HG03571 (cell line): ENCODE data around the gene GPR35.

Experiments
- ATAC-seq: cut with Tn5 transposase; IDR thresholded peaks from one replicate; pipeline ENCODE4 v1.9.1; 2021; ENCODE audit not compliant: unreplicated experiment

GPR35 gene

DNA sequence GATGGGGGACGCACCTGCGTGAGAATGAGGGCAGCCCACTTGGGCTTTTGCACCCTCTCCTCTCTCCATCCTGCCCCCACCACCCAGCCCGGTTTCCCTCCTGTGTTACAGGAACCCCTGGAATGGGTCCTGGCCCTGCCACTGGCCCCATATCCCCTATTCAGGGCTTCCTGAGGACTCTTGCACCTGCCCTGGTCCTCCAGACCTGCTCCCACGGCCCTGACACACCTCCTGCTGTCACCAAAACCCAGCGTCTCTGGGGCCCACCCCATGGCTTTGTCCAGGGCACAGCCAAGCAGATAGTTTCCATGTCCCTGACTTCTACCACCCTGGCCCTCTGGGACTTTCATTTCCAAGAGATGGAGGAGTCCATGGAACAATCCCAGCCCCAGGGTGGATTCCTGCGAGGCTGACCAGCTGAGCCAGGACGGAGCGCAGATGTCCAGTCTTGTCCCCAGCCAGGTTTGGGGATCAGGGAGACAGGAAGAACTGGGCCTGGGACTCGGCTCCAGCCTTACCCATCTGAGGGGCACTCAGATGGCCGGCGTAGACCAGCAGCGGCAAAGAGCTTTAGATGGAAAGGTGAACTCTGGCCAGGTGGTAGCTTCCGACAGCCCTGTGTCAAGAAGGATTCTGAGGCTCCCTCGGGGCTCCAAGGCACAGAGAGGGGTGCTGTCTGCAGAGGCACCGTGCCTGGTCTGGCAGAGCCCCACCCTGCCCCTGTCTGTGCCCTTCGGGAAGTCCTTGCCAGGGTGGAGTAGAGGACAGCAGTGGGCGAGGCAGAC, 12.0 kb downstream of the GPR35 start:
- no peak for ATAC-seq

DNA sequence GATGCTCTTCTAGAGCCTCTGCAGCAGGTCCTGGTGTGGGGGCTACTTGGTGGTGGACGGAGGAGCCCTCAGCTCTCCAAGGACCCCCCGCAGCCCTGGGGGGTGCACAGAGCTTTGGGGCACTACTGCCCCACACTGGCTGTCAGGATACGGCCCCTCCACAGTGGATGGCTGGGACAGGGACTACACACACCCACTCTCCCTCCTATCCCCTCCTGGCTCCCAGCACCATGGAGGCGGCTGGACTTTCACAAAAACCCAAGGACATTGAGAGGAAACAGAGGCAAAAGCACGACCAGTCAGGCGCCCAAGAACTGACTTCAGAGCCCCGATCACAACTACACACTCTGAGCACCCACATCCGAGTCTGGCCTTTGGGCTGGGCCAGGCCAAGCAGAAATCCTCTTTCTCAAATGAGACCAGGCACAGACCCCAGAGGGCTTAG, 12.6 kb downstream of the GPR35 start:
- no peak for ATAC-seq

DNA sequence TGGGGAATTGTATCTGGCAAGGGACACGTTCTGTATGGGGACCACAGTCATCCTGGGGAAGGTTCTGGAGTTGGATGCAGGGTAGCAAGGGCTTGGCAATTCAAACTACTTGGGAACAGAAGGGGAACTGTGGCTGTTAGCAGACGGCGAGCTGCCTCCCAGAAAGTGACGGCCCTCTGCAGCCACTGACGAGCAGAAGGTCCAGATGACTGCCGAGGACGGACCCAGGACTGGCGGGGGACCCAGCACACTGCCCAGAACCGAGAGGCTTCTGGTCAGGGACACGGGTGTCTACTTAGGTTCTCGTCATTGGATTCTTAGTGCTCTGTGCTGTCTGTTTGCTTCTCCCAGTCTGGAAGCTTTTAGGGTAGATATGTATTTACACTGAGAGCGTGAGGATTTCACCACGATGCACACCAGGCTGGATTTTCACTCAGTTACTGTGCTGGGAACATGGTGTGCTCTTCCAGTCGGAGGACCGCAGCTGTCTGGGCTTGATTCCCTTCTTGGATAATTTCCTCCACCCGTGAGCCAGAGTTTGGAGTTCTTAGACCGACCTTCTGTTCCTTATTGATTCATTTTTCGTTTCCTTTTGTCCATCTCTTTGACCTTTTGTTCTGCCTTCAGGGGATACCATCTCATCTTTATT, 13.4 kb downstream of the GPR35 start:
- no peak for ATAC-seq

DNA sequence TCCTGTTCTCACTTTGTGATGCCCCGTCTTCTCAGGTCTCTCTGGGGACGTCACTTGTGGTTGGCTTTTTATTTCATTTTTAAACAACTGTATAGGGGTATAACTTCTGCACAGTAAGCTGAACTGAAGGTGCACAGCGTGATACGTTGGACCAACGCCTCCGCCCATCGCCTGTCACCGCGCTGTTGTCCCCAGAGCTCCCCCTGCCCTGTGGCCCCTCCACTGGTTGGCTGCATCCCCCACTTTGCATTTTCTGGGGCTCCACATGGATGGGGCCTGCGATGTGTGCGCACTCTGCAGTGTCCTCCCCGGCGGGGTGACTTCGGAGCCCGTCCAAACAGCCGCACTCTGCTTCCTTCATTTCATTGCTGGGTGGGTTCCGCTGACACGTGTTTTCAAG, 14.3 kb downstream of the GPR35 start:
- no peak for ATAC-seq

DNA sequence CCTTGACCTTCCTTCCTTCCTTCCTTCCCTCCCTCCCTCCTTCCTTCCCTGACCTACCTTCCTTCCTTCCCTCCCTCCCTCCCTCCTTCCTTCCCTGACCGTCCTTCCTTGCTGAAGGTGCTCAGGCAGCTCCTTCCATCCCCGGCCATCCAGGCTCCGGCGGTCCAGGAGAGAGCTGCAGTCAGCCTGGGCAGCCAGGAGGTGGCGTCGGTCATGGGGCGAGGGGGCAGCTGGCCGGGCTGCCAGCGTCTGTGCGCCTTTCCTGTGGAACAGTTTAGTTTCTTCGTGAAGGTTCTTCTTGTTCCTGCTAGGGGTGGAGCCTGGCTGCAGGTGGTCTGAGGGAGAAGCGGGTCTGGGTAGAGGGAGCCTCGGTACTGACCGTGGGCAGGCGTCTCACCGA, 15.7 kb downstream of the GPR35 start:
- no peak for ATAC-seq

DNA sequence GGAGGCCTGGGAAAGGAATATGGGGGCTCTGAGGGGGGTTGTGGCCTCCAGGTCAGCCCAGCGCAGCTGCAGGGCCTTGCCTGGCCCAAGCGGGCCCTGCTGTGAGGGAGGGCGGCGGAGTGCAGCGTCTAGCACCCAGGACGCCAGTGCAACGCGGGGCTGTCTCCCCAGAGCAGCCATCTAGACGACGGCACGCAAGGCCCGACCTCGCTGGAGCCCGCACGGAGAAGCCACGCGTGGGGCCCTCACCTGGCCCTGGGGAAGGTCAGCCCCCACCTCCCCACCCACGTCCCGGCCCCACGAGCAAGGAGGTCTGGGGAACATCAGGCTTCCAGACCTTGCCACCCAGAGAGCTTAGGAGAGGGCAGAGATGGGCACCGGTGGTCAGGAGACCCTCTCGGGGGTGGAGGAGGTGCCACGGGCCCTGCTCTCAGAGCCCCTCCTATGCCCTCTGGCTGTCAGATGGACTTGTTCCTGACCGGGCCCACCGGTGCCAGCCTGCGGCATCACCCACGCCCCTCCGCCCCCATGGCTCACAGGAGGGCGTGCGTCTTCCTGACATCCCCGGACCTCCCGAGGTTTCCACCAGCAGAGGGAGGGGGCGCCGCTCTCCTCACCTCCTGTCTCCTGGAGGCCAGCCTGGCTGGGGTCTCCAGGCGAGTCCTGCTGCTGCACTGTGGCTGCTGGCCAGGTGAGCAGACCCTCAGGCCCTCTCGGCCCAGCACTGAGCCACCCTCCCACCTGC, 17.0 kb downstream of the GPR35 start:
- ATAC-seq, result no peak

DNA sequence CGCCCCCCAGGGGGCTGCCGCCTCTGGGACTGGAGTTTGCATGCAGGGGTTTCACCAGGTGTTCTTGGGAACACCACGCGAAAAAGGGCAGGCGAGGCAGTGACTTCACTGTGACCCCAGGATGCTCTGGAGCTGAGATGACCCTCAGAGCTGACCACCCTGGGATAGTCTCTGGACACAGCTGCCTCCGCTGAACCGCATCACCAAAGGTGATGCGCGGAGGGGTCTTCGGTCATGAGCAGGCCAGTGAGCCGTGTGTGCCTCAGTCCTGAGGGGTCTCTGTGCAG, 17.5 kb downstream of the GPR35 start:
- ATAC-seq, result no peak

DNA sequence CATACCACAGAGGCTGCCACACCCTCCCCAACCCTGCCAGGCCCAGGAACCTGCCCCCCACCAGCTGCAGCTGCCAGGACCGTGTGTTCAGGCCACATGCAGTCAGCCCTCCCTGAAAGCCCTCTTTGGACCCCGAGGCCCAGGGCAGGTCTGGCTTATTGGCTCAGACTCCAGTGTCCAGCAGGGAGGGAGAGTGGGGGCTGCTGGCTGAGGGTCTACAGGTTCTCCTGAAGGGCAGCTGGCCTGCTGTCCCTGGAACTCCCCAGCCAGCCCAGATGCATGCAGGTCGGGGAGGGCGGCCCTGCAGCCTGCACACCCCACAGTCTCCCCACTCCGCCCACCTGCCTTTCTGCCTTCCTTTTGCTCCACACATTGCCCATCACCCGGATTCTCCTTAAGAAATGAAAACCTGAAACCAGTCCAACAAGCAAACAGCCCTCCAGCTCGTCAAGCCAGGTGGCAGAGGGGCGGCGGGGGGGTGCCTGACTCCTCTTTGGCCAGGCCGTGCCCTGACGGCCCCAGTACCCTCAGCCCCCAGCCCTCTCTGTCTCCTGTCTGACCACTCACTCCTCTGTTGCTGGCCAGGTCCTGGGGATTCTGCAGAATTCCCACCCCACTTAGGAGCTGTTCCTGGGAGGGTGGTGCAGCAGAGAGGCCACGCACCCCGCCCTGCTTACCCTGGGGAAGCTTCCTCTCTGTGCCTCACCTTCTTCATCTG, 18.0 kb downstream of the GPR35 start:
- no peak for ATAC-seq

DNA sequence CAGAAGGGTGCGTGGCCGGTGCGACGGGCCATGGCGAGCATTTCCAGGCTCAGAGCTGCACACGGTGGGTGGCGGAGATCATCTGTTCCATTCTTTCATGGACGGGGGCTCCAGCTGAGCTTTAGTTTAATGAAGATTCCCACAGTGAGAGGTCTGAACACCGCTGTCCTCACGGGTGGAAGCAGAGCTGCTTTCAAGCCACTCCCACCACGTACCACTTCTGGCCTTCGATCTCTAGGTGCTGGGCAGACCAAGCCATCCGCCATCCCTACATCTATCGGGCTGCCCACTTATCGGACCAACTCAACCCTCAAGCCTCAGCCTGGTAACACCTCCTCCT, 18.5 kb downstream of the GPR35 start:
- ATAC-seq, result no peak

DNA sequence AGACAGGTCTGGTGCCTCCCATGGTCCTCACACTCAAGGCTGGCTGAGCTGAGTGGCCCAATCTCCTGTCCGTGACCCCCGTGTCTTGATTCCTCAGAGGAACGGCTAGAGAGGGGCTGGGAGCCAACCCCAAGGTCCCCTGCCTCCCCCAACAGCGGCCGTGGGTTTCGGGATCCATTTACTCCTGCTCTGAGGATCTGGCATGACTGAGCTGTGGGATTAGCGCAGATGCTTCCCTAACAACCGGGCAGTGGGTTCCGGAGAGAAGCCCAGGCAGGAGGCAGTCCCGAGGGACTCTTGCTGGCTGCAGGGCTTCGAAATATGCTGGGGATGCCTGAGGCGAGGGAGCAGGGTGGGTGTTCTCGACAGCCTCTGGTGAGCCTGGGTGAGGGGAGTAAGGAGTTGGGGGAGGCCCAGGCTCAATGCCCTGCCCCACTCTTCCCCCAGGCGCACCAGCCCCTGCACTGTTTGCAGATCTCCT, 18.9 kb downstream of the GPR35 start:
- no peak for ATAC-seq

DNA sequence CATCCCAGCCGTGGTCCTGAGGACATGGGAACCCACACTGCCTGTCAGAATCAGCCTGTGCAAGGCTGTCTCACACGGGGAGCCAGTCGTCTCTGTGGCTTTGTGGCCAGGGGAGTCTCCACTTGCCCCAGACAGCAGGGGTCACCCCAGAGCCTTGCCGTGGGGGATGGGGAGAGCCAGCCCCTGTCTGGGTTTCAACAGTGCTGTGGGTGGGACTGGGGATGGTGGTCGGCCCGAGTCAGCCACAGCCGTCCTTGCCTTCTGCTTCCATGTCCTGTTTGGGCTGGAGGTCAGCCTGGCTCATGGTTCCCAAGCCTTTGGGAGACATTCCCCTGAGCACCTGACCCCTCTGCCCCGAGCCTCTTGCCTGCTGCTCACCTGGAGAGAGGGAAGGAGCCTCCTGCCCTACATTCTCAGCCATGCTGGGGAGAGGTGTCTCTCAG, 19.6 kb downstream of the GPR35 start:
- ATAC-seq, result no peak

DNA sequence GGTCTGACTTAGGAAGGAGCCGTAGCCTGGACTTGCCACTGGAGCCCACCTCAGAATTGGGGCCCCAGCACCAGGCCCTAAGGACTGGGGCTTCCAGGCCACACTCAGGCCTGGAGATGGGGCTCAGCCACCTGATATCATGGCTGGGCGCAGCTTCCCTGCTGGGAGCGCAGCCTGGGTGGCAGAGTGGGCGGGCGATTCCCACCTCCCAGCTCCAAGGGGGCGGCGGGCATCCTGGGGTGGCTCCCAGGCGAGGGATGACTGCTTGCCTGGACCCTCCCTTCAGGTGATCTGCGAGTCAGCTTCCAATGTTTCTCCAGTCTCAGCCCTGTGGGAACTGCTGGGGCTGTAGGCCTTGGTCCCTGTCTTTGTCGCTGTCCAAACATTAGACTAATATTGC, 20.1 kb downstream of the GPR35 start:
- no peak for ATAC-seq

DNA sequence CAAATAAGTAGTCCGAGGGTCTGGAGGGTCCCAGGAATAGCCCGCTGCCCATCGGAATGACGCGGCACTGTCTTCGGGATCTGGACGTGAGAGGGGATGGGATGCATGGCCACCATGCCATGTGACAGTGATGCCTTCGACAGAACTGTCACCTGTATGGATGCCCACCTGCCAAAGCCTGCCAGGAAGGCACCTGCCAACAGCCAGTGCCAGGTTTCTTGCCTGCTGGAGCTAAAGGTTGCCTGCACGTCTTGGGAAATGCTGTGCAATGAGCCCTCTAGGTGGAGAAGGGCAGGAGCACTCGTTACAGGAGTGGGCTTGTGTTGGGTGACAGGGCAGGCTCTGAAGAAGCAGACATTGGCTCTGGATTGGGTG, 20.5 kb downstream of the GPR35 start:
- ATAC-seq, result no peak

DNA sequence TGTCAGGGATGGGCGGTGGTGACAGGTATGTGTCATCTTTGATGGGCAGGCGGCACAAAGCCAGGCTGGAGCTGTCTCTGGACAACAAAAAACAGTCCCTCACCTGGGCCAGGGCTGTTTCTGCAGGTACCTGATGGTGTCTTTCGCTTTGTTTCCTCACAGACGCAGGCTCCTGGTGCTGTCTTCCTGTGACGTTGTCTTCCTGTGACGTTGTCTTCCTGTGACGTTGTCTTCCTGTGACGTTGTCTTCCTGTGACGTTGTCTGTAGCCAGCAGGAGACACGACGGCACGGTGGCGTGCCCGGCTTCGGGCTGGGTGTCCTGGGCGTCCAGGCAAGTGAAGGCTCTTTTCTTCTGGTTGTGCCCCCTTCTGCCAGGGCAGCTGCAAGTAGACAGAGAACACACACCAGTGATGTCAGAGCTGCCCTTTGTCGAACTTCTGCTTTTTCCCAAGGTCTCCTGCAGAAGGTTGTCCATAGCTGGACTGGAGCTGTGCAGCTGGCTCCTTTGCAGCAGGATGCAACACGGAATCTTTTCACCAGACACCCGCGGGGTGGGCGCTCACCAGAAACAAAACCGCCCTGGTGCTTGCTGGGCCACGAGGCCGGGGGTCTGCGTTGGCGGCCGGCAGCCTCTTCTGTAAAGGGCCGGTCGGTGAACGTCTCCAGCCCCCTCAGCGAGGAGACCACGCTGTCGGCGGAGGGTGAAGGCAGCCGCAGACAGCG, 21.1 kb downstream of the GPR35 start:
- no peak for ATAC-seq

DNA sequence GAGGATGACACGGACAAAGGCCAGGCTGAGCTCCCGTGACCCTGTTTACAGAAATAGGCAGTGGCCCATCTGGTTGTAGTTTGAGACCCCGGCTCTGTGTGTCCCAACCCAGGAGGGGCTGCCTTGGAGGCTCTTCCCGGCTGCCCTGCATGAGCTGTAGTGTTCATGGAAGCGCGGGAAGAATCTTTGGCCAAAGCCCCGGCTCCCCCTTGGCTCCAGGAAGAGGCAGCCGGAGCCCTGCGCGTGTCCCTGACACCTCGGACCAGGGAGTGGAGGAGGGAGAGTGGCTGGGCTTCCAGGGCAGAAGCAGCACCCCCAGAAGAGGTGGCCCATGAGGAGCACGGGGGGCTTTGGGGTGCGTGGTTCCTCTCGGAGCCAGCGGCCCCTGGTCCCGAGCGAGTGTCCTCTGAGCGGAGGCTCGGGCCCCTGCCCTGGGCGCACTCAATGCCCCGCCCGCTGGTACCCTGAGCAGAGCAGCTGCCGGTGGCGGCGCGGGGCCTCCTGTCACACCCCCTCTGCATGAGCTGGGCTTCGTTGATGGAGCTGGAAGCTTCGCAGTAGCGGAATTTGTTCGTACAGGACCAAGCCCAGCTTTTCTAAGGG, 21.7 kb downstream of the GPR35 start:
- ATAC-seq, result no peak

DNA sequence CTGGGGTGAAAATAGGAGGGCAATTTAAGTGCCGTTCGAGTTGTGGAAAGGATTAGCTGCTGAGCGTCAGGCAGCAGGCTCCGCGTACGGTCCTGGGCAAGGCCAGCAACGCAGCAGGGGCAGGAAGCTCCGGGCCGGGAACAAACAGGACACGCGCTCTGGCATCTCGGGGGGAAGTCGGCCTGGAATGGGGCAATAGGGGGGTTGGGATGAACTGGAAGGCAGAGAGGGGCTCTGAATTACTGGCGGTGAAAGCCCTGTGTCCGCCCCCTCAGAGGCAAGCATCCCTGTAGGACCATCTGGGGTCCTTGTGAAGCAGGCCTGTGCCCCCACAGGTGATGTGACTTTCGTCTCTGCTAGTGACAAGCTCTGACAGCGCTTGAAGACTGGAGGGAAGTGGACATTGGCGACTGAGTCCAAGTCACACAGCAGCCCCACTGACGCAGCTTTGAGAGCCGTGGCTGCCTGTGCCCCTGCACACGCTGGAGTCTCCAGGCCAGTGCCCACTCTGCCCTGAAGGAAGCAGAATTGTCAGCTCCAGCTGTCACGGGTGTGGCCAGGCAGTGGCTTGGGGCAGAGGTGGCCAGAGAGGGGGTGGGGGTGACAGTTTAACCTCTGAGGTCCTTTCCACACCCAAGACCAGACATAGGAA, 22.3 kb downstream of the GPR35 start:
- no peak for ATAC-seq

DNA sequence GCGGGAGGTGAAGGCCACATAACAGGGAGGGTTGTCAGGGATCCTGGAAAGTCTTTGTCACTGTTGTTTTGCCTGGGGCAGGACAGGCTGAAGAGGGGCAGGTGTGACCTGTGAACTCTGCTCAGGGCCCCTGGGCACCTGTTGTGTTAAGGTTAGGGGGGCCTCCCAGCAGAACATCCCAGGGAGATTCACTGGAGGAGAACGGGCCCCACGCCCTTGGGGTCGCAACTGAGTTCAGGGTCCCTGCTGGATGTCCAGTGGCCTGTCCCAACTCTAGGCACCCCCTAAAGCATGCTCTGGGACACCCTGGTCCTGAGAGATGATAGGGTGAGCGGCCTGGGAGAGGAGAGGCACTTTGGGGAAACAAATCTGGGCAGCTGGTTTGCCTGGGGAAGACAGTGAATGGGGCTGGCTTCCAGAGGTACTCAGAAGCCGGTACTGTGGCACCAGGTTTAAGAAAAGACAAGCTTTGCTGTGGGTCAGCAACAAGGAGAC, 22.9 kb downstream of the GPR35 start:
- ATAC-seq, result no peak

DNA sequence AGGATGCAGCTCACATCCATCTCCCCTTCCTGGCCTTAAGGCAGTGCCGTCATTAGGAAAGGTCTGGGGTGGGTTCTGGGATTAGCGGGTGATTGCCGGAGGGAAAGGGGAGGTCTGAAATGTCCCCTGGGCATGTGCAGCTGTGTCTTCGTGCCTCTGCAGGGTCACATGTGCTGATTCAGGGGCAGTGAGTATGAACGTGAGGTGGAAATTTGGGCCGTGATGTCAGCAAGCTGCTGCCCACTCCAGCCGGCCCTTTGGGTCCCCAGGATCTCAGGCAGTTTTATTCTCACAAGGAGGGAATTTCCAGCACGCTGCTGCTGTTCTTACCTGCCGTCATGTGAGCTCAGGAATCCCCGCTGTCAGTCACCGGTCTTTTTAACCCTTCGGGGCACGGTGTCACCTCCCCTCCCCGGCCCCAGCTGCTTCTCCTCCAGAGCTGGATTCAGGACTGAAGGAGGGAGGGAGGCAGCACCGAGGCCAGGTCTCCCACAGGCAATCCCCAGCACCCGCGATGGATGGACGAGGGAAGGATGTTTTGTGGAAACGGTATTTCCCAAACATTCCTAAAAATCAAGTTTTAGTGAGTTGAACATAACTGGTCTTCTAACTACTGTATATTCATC, 23.5 kb downstream of the GPR35 start:
- ATAC-seq, result no peak

DNA sequence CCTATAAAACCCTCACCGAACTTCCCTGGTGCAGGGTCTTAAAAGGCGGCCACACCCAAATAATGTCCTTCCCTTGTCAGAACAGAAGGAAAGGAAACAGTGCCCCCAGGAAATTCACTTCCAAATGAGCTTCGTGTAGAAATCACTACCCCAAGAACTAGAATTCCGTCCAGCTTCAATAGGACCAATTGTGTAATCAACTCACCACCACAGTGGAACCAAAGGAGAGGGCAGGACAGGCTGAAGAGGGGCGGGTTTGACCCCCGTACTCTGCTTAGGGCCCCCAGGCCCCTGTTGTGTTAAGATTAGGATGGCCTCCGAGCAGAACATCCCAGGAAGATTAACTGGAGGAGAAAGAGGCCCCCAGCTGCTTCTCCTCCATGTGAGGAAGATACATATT, 24.1 kb downstream of the GPR35 start:
- ATAC-seq, result no peak
